Activated gamma-delta T cell treated with Interleukin-2 at 50 U/mL for 16 hours (primary cell): ENCODE measurements around the gene CSNK2A1.
"Not testable (repeated sequence)": the region's sequence is repeated elsewhere in the genome, so short reads cannot be mapped to it uniquely, and the experiment has no call there.

Source experiments
- DNase-seq: peaks from one replicate; pipeline ENCODE4 v3.0.0-alpha.2; 2020

Gene CSNK2A1

DNA sequence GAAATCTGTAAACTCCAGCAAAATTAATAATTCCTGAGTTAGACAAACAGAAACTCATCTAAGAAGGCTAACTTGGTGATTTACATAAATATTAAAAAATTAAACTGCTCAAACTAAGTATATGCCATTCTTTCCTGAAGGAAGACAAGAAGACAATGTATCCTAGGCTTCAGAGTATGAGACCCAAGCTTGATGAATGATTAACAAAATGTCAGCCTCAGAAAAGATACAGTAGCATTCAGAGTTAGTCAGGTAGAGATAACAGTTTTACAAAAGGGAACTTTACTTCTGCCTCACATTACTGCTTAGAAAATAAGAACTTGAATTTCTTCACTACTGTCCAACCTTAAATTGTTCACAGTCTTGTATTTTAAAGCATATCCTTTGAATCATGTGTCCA lies 12.0 kb downstream of the CSNK2A1 start:
- no peak for DNase-seq

DNA sequence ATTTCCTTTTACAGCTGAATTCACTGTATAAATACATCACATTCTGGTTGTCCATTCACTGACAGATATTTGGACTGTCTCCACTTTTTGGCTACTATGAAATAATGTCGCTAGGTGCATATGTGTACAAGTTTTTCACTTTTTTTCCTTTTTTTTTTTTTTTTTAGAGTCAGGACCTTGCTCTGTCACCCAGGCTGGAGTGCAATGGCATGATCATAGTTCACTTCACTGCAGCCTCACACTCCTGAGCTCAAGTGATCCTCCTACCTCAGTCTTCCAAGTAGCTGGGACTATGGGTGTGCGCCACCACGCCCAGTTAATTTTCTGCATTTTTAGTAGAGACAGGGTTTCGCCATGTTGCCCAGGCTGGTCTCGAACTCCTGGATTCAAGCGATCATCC lies 13.3 kb downstream of the CSNK2A1 start:
- DNase-seq: no peak

DNA sequence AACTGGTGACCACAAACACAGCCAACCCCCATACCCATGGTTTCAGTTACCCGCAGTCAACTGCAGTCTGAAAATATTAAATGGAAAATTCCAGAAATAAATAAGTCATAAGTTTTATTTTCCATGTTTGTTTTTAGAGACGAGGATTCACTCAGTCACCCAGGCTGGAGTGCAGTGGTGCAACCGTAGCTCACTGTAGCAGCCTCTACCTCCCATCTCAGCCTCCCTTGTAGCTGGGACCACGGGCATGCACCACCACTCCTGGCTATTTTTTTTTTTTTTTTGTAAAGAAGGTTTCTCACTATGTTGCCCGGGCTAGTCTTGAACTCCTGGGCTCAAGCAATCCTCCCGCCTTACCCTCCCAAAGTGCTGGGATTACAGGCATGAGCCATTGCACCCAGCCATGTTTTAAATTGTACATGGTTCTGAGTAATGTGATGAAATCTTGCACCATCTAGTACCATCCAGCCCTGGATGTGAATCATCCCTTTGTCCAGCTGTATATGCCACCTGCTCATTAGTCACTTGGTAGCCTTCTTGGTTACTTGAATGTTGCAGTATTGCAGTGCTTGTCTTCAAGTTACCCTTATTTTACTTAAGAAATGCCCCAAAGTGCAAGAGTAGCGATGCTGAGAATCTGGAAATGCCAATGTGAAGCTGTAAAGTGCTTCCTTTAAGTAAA lies 14.5 kb downstream of the CSNK2A1 start:
- DNase-seq: no peak

DNA sequence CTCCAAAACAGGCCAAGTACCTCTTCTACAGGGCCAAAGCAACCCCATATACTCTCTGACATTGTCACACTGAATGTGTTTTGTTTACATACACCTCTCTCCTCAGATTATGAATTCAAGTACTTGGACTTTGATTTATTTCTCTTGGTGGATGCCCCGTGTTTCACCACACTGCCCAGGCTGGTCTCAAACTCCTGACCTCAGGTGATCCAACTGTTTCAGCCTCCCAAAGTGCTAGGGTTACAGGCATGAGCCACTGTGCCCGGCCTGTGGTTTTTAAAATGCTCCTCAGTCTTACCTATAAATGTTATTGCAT lies 16.1 kb downstream of the CSNK2A1 start:
- DNase-seq: no peak

DNA sequence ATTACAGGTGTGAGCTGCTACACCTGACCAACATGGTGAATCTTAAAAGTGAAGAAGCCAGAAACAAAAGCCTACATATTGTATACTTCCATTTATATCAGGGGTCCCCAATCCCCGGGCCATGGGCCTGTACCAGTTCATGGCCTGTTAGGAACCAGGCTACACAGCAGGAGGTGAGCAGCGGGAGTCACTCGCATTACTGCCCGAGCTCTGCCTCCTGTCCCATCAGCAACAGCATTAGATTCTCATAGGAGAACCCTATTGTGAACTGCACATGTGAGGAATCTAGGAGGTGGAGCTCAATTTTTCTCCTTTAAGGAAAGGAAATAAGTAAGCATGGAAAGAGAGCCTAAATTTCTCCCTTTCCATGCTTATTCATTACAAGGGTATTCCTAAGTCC lies 21.7 kb downstream of the CSNK2A1 start:
- no peak for DNase-seq

DNA sequence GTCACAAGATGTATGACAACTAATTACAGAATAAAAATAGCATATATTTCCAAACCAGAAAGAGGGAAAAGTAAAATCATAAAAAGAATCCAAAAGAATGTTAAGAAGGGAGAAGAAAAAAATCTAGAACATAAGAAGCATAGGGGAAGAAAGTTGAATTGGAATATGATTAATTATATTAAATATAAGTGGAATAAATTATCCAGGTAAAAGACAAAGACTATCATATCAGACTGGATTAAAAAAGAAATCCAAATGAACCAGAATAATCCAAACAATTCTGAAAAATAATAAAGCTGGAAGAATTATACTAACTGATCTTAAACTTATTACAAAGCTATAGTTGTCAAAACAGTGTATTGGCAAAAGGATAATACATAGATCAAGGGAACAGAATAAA lies 23.6 kb downstream of the CSNK2A1 start:
- DNase-seq: no peak

DNA sequence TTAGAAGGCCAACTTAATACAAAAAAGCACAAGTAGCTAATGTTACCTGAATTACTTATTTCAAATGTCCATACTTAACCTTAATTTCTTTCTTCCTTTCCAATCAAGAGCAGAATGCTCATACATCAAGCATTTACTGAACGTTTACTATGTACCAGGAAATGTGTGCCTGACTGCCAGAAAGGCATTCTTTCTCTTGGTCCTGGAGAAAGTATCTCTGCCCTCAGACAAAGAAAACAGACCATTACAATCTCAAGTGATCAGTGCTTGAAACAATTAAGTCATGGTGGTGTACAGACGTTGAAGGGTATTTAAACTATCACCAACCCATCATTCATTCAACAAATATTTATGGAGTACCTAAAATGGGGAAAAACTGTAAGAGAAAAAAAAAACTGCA lies 26.4 kb downstream of the CSNK2A1 start:
- no peak for DNase-seq

DNA sequence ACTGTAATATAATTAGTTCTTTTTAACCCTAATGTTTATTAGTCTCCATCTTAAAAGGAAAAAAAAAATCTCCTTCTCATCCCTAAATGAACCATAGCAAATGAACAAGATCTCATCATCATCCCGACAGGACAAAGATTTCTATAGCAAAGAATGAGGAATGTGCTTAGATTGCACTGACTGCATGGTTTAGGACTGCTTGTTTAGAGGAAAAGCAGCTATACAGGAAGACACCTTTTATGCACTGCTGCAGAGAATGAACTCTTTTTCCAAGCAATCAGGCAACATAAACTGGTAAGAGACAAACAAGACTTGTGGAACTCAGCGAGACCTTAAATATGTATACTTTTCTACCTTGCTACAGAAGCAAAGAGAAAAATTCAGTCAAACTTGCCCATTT lies 26.8 kb downstream of the CSNK2A1 start:
- no peak for DNase-seq

DNA sequence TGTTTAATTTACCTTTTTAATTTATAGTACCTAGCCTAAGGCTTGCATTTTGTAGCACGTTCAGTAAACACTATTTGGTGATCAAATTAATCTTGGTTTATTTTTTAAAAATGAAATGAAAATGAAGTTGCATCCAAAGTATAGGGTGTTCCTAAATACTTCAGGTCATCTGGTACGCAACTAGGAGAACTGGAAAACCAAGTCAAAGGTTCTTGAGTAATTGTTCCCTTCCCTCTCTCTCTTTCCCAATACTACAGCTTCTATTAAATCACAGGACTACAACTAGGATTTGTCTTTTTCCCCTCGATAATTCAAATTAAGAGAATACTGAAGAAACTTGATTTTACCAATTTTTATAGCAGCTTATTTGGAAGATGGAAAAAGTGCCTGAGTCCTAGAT lies 27.9 kb downstream of the CSNK2A1 start:
- DNase-seq: no peak

DNA sequence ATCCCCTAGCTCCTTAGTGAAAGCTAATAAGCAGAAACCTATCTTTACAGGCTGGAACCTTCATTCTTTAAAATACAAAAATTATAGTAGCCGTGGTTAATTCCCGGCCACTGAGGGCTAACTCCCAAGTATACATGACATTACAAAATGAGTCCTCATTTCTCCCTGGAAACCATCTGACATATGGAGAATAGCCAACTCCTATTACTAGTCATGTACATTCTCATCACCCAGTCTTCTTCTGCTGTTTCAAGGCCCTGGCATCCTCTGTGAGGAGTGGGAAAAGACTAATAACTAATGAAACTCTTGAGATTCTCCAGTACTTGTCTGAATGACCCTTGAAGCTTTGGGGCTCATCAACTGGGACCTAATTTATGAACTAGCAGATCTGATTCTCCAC lies 30.2 kb downstream of the CSNK2A1 start:
- DNase-seq: no peak

DNA sequence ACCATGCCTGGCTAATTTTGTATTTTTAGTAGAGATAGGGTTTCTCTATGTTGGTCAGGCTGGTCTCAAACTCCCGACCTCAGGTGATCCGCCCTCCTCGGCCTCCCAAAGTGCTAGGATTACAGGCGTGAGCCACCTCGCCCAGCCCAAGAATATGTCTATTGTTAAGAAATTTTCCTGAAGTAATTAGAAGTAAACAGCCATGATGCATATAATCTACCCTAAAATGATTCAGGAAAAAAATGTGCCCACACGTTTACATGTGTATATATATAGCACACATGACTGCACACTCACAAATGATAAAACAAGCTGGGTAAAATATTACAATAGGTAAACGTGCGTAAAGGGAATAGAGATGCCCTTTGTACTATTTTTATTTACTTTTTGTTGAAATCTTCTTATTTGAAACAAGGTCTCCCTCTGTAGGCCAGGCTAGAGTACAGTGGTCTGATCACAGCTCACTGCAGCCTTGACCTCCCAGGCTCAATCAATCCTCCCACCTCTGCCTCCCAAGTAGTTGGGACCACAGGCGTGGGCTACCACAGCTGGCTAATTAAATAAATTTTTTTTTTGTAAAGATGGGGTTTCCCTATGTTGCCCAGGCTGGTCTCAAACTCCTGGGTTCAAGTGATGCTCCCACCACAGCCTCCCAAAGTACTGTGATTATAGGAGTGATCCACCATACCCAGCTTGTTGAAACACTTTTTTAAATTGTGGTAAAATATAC lies 33.1 kb downstream of the CSNK2A1 start:
- DNase-seq: not testable (repeated sequence)

DNA sequence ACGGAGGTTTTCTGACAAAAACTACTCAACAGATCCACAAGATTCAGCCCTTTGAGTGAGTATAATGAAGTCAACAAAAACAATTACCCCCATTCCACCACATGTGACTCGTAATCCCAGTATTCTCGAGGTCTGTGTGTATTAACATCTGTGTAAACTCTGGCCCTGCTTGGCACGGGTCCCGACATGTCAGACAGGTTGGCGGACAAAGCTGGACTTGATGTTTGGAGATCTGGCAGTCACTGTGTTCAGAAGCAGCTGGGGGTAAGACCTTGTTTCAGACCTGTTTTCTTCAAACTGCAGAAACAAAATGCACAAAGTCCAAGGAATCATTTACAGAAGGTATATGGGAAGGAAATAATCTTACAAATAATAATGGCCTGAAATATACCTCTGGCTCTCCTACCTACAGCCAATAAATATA lies 35.2 kb downstream of the CSNK2A1 start:
- not testable (repeated sequence) for DNase-seq

DNA sequence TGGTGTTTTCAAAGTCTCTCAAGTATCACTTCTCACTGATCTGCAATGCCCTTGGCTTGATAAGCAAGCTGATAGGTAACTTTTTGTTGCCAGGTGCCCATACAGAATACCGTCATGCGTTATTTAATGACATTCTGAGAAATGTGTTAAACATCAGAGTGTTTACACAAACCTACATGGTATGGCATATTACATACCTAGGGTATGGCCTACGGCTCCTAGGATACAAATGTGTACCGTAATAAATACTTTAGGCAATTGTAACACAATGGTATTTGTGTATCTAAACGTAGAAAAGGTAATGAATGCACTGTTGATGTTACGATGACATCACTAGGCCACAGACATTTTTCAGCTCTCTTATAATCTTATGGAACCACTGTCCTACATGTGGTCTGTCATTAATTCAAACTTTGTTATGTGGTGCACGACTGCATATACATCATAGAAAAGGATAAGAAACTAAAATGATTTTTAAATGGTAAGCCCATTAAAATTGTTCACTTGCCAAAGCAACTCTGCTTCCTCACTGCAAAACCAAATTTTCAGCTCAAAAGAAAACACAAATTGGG lies 35.7 kb downstream of the CSNK2A1 start:
- DNase-seq: no peak

DNA sequence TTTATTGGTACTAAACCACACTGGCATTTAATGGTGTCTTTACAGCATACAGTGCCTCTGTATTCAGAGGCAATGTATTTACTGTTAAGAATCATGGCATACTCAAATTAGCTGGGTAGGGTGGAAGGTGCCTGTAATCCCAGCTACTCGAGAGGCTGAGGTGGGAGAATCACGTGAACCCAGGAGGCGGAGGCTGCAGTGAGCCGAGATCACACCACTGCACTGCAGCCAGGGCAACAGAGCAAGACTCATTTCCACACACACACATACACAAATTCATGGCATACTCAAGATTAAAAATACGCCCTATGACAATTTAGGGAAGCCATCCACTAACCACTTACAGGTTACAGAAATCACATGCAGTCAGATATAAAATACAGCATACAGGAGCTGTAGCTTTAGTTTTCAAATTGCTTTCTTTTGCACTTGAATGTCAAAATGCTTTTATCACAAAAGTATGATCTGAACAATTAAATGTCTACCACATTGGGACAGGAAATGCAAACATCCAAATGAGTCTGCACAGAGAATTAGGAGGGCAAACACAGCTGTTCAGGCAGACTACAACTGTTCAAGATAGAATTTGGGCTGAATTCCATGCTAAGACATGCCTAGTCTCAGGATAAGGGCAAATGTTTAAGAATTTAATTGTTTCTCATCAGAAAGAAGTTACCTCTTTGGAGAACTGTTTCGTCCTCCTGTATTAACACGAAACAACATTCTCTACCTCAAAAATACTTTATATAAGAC lies 36.4 kb downstream of the CSNK2A1 start:
- DNase-seq: no peak

DNA sequence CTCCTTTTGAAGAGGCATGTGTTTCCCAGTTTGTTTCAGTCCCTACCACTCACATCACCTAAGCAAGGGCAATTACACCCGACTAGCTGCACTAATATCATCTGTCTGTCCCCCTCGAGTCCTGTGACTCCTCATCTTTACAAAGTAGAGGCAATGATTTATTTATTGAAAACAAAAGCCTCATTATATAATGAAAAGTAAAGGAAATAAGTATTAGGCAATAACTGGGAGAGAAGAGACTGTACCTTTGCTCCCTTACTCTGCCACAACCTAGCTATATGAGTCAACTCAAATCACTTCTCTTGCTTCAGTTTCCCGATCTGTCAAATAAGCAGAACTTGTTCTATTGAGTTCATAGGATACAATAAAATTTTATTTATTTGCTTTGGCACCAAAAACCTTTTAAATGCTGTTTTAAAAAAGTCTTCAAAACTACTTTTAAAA lies 38.9 kb downstream of the CSNK2A1 start:
- DNase-seq: no peak

DNA sequence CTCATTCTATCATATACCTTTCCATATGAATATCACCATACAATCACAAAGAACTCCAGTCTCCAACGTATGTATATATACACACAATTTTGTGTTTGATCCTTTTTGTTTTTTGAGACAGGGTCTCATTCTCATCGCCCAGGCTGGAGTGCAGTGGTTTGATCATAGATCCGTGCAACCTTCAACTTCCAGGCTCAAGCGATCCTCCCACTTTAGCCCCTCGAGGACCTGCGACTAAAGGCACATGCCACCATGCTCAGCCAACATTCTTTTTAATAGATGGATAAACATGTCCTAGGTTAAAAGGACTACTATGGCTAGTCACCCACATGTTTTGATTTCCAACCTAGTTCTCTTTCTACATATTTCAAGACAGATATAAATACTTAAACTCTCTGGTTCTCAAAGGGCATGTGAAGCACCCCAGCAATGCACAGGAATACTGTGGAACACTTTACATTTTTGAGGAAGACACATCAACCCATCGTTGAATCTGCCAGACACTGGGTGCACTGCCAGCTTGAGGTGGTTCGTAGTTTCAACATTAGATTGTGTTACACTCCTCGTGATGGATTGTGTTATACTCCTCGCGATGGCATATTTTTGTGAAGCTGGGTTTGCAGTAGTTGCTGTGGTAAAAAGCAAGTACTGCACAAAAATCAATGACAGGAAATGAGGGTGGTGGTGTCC lies 40.4 kb downstream of the CSNK2A1 start:
- no peak for DNase-seq

DNA sequence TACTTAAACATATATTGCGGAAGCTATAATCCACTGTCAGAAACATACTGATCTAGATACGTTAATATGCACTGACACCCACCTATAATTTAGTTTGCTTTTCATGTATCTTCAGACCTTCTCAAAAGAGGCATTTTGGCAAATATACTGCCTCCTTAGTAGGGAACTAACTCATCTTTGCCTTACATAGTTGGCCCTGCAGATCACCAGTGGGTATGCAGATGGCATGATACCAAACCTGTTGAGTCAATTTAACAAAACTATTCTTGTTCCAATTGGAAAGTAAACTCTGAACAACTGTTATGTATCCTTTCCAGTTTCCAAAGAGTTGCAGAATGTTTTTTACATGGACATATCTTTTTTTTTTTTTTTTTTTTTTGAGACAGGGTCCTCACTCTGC lies 45.6 kb downstream of the CSNK2A1 start:
- no peak for DNase-seq

DNA sequence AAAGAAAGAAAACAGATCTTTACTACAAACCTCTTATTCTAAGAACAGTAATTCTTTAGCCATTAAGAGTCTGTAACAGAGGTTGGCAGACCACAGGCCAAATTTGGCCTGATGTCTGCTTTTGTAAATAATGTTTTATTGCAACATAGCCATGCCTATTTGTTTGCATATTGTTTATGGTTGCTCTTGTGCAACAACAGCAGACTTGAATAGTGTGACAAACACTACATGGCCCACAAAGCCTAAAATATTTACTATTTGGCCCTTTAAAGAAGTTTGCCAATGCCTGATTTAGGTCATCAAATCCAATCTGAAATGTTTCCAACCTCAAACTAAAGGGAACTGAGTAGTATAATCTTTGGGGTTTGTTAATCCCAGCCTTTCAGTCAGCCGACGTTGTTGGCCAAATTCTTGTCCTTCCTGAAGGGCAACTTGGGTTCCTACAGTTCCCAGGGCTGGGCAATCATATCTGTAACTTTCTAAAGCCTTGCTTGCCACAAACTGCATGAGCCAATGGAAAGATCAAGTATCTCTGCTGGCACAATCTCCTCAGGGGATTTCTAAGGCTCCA lies 47.4 kb downstream of the CSNK2A1 start:
- DNase-seq: no peak

DNA sequence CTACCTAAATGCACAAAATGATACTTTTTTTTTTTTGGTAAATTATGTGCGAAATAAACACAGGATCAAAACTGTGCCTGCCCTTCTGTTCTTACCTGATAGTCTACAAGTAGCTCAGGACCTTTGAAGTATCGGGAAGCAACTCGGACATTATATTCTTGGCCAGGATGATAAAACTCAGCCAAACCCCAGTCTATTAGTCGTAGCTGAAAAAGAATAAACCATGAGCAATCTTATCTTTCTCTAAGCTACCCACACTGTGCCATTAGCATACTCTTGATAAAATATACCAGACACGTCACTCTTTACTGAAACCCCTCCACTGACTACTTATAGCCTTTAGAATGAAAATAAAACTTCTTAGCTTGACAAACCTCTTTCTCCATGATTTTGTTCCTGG lies 51.4 kb downstream of the CSNK2A1 start:
- no peak for DNase-seq

DNA sequence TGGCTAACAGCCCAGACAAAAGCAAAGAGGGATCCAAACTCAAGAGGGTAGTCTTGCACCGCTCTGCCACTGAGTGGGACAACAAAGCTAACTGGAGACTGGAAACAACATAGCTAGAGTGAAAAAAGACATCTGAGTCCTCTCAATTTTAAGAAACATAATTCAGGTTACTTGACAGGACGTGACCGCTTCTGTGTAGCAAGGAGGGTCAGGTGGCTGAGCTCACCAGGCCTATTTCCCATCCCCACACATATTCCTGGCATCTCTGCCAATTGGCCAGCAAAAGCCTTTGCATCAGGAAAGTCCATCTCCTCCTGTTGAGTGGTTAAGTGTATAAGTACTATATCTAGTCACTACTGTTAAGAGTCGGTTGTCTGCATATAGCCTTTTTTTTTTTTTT lies 55.9 kb downstream of the CSNK2A1 start:
- no peak for DNase-seq

DNA sequence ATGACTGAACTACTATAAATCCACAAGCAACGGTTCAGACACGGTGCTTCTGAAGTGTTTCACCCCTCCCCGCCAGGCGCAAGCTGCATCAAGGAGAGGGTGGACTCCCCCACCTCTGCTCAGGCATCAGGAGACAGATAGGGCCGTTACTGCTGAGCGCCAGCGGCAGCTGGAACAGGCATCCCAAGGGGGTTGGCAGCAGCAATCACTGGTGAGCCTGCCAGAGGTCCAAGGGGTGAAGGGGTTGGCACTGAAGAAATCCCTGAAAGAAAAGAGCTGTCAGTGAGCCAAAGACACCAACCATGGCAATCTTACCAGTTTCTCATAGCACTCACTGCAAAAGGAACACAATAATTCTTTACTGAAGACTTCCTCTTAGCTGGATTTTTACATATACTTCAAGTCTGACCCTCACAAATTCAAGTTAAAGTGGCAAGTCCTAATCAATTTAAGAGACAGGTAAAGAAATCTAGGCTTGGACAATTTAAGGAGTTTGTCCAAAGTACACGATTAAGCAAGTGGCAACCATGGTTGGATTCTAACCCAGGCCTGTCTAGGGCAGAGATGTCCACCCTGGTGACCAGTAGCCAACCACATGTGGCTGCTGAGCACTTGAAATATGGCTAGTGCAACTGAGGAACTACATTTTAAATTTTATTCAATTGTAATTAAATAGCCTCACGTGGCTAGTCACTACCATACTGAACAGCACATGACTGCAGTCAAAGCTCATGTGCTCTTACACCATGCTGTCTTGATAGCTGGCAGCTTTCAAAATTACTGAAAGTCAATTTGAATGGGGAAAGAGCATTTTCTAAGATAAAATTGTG lies 59.6 kb downstream of the CSNK2A1 start:
- DNase-seq: no peak

DNA sequence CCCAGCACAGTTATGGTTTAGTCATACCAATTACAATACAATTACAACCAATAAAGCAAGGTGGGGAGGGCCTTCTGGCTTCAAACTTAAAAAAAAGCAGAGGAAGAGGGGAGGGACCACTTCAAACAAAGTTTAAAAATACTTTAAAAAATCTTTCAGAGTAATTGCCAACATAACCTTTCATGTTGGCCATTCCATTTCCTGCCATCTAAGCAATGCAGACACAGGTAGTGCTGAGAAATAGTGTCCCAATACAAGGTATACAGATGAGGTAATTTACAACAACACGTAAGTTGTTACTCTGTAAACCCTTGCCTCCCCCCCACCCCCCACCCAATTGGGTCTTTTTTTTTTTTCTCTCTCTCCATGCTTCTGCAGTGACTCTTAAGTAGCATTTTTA lies 62.4 kb downstream of the CSNK2A1 start:
- DNase-seq: no peak
